Calu3 (cell line): ENCODE data around the gene POLD3. TPM values are rescaled to one million over a fixed set of nuclear protein-coding genes. Genes with fewer than 3 reads are reported as not detected.

Source experiments
- BruUV-seq: library from RNA; stranded (reverse); fragments of 400-500 nt; replicated peaks from 2 replicates; lab custom pipeline; 2021; lab: Mats Ljungman, UMichigan
- CTCF ChIA-PET: fragments of 300-600 bp; sonication (Branson Sonifier 250); formaldehyde crosslinking; loops from one replicate; lab custom pipeline; 2022; ENCODE audit warnings: antibody characterized with exemption; lab: Charles Lee
- DNase-seq: peaks from one replicate; pipeline ENCODE4 v3.0.0; 2022
- H3K27ac Mint-ChIP-seq: one replicate; pipeline ENCODE4 v1.8.0; 2022; ENCODE audit warnings: mixed read lengths; ENCODE audit not compliant: unreplicated experiment
- H3K27me3 Mint-ChIP-seq: one replicate; pipeline ENCODE4 v1.8.0; 2022; ENCODE audit warnings: mixed read lengths; ENCODE audit not compliant: unreplicated experiment
- H3K36me3 Mint-ChIP-seq: one replicate; pipeline ENCODE4 v1.8.0; 2022; ENCODE audit warnings: mild to moderate bottlenecking, moderate library complexity, mixed read lengths; ENCODE audit not compliant: insufficient read depth, unreplicated experiment
- H3K4me1 Mint-ChIP-seq: one replicate; pipeline ENCODE4 v1.8.0; 2022; ENCODE audit warnings: mild to moderate bottlenecking, low read depth, mixed read lengths; ENCODE audit not compliant: unreplicated experiment
- H3K4me3 Mint-ChIP-seq: one replicate; pipeline ENCODE4 v1.8.0; 2022; ENCODE audit warnings: mild to moderate bottlenecking, low read depth, moderate library complexity, mixed read lengths; ENCODE audit not compliant: unreplicated experiment
- H3K9me3 Mint-ChIP-seq: one replicate; pipeline ENCODE4 v1.8.0; 2022; ENCODE audit warnings: low read depth, mixed read lengths; ENCODE audit not compliant: unreplicated experiment
- CTCF ChIP-seq: fragments of 200-600 bp; IDR thresholded peaks from one replicate; pipeline ENCODE4 v1.8.0; 2022; ENCODE audit warnings: antibody characterized with exemption; ENCODE audit not compliant: unreplicated experiment
- intact Hi-C: fragments of 100-400 bp; cut with micrococcal nuclease; formaldehyde crosslinking; loops from one replicate; pipeline ENCODE4 v1.10.0; 2022; ENCODE audit not compliant: unreplicated experiment
- total RNA-seq: library from RNA; stranded (reverse); gene quantifications from 2 replicates; pipeline ENCODE4 v1.2.3, GENCODE V29; 2022

POLD3 gene
- total RNA-seq, 1 experiment from 2014 or later, result 25.1 TPM

DNA sequence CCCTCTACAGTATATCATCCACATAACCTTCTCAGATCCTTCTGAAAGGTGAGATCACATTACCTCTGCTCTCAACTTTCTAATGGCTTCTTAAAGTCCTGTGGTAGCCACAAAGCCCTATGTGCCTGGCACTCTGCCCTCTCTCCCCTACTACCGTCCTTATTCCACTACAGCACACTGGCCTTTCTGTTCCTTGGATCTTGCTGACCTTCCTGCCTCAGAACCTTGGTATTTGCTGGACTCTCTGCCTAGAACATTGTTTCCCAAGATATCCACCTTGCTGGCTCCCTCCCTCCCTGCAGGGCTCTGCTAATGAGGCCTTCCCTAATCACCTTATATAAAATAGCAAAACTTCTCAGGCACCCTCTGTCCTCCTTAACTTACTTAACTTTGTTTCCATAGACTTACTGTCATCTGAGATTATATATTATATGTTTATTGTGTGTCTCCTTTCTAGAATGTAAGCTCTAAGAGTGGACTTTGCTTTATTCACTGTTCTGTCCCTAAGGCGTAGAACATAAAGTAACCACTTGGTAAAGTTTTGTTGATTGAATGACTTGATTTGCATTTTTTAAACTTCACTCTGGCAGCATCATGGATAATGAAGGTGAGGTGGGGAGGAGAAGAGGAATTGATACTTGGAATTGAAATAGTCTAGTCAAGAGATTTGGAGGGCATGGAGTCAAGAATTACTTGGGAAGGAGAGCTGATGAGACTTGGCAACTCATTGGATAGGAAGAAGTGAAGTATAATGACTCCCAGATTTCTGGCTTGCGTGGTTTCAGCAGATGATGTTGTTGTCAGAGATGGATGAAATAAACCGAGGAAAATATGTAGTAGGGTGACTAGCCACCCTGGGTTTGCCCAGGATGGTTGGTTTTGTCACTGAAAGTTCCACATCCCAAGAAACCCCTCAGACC is 10.5 kb downstream of the POLD3 start:
- Mint-ChIP-seq H3K27ac (no peak overlapping the region), H3K4me1 (no peaks in the 10 kb centered on the region), H3K9me3 (no peaks in the 10 kb centered on the region), H3K27me3 (no peaks in the 10 kb centered on the region), H3K36me3 (peaks cover 4% of the 10 kb centered on the region), H3K4me3 (no peak overlapping the region)
- intact Hi-C loops, result no loop called here
- TF ChIP-seq CTCF, result no peak
- DNase-seq, result no peak
- CTCF ChIA-PET, result interaction anchor here (0.7 to 1.1 kb wide), 2 partner anchors 10 to 124 kb away, joined by 3 to 5 read pairs; partner anchors contain the start of gene POLD3
- BruUV-seq, result no TSS peak

GRCh38 chr11:74603845-74604244 is 11.5 kb downstream of the POLD3 start:
- no peak overlapping the region for H3K4me3 Mint-ChIP-seq
- CTCF ChIA-PET, result no interaction called here
- H3K27me3 Mint-ChIP-seq, result no peaks in the 10 kb centered on the region
- intact Hi-C loops, result no loop called here
- no peak overlapping the region for H3K27ac Mint-ChIP-seq
- BruUV-seq, result no TSS peak
- DNase-seq, result no peak
- no peaks in the 10 kb centered on the region for H3K4me1 Mint-ChIP-seq
- no peaks in the 10 kb centered on the region for H3K9me3 Mint-ChIP-seq
- peaks cover 4% of the 10 kb centered on the region for H3K36me3 Mint-ChIP-seq
- no peak for TF ChIP-seq CTCF

DNA sequence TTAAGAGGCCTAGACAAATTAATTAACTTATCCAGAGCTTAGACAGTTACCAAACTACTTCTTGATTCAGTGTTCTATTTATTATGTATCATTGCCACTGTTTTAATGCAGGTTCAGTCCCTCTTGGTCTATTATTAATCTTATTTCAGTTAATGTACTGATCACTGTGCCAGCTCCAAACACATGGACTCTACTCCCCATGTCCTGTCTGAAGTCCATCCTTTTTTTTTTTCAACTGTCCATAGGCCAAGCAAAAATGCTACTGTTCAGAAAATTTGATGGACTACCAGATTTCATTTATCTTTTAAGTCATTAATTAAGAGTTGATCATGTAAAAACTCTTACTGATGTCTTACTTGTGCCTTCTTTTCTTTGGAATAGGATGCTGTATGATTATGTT is 11.9 kb downstream of the POLD3 start:
- CTCF ChIA-PET, result no interaction called here
- no peaks in the 10 kb centered on the region for H3K27me3 Mint-ChIP-seq
- no peak for DNase-seq
- no peak overlapping the region for H3K27ac Mint-ChIP-seq
- TF ChIP-seq CTCF, result no peak
- no peak overlapping the region for H3K4me3 Mint-ChIP-seq
- peaks cover 4% of the 10 kb centered on the region for H3K36me3 Mint-ChIP-seq
- BruUV-seq, result no TSS peak
- intact Hi-C loops, result no loop called here
- H3K9me3 Mint-ChIP-seq, result no peaks in the 10 kb centered on the region
- no peaks in the 10 kb centered on the region for H3K4me1 Mint-ChIP-seq

DNA sequence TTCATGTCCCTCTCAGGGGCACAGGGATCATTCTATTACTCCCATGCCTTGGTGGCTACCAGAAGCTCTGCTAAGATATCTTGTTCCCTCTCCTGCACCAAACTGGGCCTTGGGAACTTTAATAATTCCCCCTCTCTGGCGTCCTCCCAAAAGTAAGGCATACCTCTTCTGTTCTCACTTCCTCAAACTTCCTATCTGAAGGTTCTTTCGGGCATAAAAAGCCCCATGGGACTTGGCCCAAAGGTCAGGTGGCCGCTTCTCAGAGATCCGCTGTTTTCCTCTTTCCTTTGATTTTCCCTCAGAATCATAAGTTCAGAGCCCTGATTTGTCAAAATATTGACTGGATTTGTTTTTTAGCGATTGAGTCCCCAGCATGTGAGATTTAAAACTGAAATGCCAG is 13.0 kb downstream of the POLD3 start:
- intact Hi-C loops, result no loop called here
- H3K36me3 Mint-ChIP-seq, result peaks cover 10% of the 10 kb centered on the region
- no peaks in the 10 kb centered on the region for H3K9me3 Mint-ChIP-seq
- H3K4me3 Mint-ChIP-seq, result no peak overlapping the region
- CTCF ChIA-PET, result no interaction called here
- no peaks in the 10 kb centered on the region for H3K27me3 Mint-ChIP-seq
- no TSS peak for BruUV-seq
- H3K4me1 Mint-ChIP-seq, result no peaks in the 10 kb centered on the region
- no peak for DNase-seq
- no peak overlapping the region for H3K27ac Mint-ChIP-seq
- TF ChIP-seq CTCF, result no peak
